OCI-LY3 (cell line): ENCODE measurements around the gene FGD6.

ENCODE experiments used
- CTCF ChIP-seq: fragments of 200-600, 300-600 bp; sonication (generic); IDR thresholded peaks from 2 replicates; pipeline ENCODE4 v1.5.1; 2014; ENCODE audit warnings: antibody characterized with exemption, low read length, low read depth
- EZH2phosphoT487 ChIP-seq: fragments of 200-600 bp; shearing (Covaris generic); IDR thresholded peaks from 2 replicates; pipeline ENCODE4 v1.6.1; 2018; ENCODE audit warnings: antibody characterized with exemption, mixed run types, low read depth

GRCh38 chr12:95051241-95051640 is 166.0 kb downstream of the FGD6 start:
- TF ChIP-seq CTCF, result no peak
- TF ChIP-seq EZH2phosphoT487, result no peak
